GM12801 (cell line): ENCODE data around the gene TFF2.

Source experiments
- CTCF ChIP-seq: IDR thresholded peaks from one replicate; pipeline ENCODE4 v1.5.1; 2011; ENCODE audit warnings: control low read depth; ENCODE audit not compliant: insufficient read length; ENCODE audit errors: extremely low read depth

The TFF2 gene

GRCh38 chr21:42298237-42298636 is 52.6 kb downstream of the TFF2 start:
- no peak for TF ChIP-seq CTCF

GRCh38 chr21:42297377-42297776 is 53.4 kb downstream of the TFF2 start:
- no peak for TF ChIP-seq CTCF

GRCh38 chr21:42296501-42296900 is 54.3 kb downstream of the TFF2 start:
- TF ChIP-seq CTCF: no peak
